GM23248 (cell line): ENCODE results near the gene MKI67. TPM values are rescaled to one million over a fixed set of nuclear protein-coding genes. Genes with fewer than 3 reads are reported as not detected.

Source experiments
- DNase-seq: peaks from one replicate; pipeline ENCODE4 v3.0.0-alpha.2; 2015
- H2AFZ ChIP-seq: fragments of 200-600 bp; sonication (generic); 2 replicates; pipeline ENCODE4 v1.6.1; 2016; ENCODE audit warnings: antibody characterized with exemption
- H3F3A ChIP-seq: fragments of 200-600 bp; sonication (generic); 2 replicates; pipeline ENCODE4 v1.6.1; 2016; ENCODE audit warnings: mild to moderate bottlenecking, antibody characterized with exemption, mixed run types; ENCODE audit not compliant: insufficient read depth
- H3K27ac ChIP-seq: fragments of 200-600 bp; sonication (generic); 2 replicates; pipeline ENCODE4 v1.5.1; 2016; ENCODE audit warnings: mild to moderate bottlenecking
- H3K27me3 ChIP-seq: fragments of 200-600 bp; sonication (generic); replicated peaks from 2 replicates; pipeline ENCODE4 v1.6.1; 2016; ENCODE audit warnings: mild to moderate bottlenecking; ENCODE audit not compliant: insufficient read depth
- H3K36me3 ChIP-seq: fragments of 200-600 bp; sonication (generic); 2 replicates; pipeline ENCODE4 v1.6.1; 2016; ENCODE audit warnings: low read depth, mild to moderate bottlenecking
- H3K4me1 ChIP-seq: fragments of 200-600 bp; sonication (generic); 2 replicates; pipeline ENCODE4 v1.6.1; 2016; ENCODE audit warnings: mild to moderate bottlenecking; ENCODE audit not compliant: insufficient read depth
- H3K4me2 ChIP-seq: fragments of 200-600 bp; sonication (generic); one replicate; pipeline ENCODE4 v1.6.1; 2016; ENCODE audit warnings: mild to moderate bottlenecking; ENCODE audit not compliant: unreplicated experiment
- H3K4me3 ChIP-seq: fragments of 200-600 bp; sonication (generic); 2 replicates; pipeline ENCODE4 v1.5.1; 2016; ENCODE audit warnings: mild to moderate bottlenecking
- H3K79me2 ChIP-seq: fragments of 200-600 bp; sonication (generic); 2 replicates; pipeline ENCODE4 v1.6.1; 2016; ENCODE audit warnings: mild to moderate bottlenecking; ENCODE audit not compliant: insufficient read depth
- H3K9ac ChIP-seq: fragments of 200-600 bp; sonication (generic); 2 replicates; pipeline ENCODE4 v1.6.1; 2016; ENCODE audit warnings: mild to moderate bottlenecking
- H3K9me2 ChIP-seq: fragments of 200-600 bp; sonication (generic); 2 replicates; pipeline ENCODE4 v1.6.1; 2016; ENCODE audit warnings: mixed run types, mild to moderate bottlenecking, moderate library complexity; ENCODE audit not compliant: insufficient read depth
- H3K9me3 ChIP-seq: fragments of 200-600 bp; sonication (generic); one replicate; pipeline ENCODE4 v1.6.1; 2017; ENCODE audit warnings: low read depth
- H4K20me1 ChIP-seq: fragments of 200-600 bp; sonication (generic); 2 replicates; pipeline ENCODE4 v1.6.0; 2016; ENCODE audit not compliant: insufficient read depth
- EZH2 ChIP-seq: fragments of 200-600 bp; sonication (generic); IDR thresholded peaks from 2 replicates; pipeline ENCODE4 v1.6.1; 2018; ENCODE audit warnings: antibody characterized with exemption, mild to moderate bottlenecking; ENCODE audit not compliant: insufficient read depth, poor library complexity, severe bottlenecking
- EZH2phosphoT487 ChIP-seq: fragments of 200-600 bp; sonication (generic); IDR thresholded peaks from 2 replicates; pipeline ENCODE4 v1.6.1; 2018; ENCODE audit warnings: antibody characterized with exemption, moderate library complexity, mild to moderate bottlenecking, low read depth; ENCODE audit not compliant: insufficient read depth
- WGBS, 2 experiments: methylation state at CpG; one replicate each; pipeline ENCODE4 v1.1.6; 2015 to 2017; ENCODE audit warnings: low lambda C conversion rate in 2 of 2, low coverage in 1 of 2; ENCODE audit errors: missing lambda C conversion rate in 2 of 2; 5-methylcytosine and 5-hydroxymethylcytosine counted together
- in situ Hi-C: fragments of 300-500 bp; cut with MboI; formaldehyde crosslinking; loops from 2 replicates; pipeline ENCODE4 v1.15.0; 2020
- polyA plus RNA-seq: library from polyadenylated mRNA; unstranded; fragments of >200 nt; fragmentation: Nextera tagmentation; extraction: Ambion mirVana; gene quantifications from 2 replicates; pipeline ENCODE4 v1.2.1, GENCODE V29; 2016
- total RNA-seq: library from RNA; depleted of rRNA; stranded (reverse); fragments of >200 nt; shearing (Covaris generic); gene quantifications from 2 replicates; pipeline ENCODE4 v1.2.3, GENCODE V29; 2014

Gene MKI67
- total and polyA plus RNA-seq, 2 experiments from 2014 or later: 12.2 to 22.5 TPM

DNA sequence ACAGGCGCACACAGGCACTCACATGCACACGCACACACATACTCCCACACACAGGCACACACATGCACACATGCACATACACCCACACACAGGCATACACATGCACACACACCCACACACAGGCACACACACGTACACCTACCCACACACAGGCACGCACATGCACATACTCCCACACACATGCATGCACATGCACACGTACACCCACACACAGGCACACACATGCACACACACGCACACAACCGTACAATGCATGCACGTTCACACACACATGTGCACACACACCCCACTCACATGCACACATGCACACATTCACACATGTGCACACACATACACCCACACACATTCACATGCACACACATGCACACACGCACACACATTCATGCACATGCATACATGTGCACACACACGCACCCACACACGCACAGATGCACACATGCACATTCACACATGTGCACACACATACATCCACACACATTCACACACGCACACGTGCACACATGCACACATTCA, 59.3 kb downstream of the MKI67 start:
- 0 out of 2 replicates have a peak, but pooled peaks cover 6% of the 10 kb centered on the region for H3F3A ChIP-seq
- no peak overlapping the region for H2AFZ ChIP-seq
- H3K4me1 ChIP-seq: peaks cover 14% of the 10 kb centered on the region
- TF ChIP-seq EZH2 (no peak), EZH2phosphoT487 (no peak)
- no peaks in the 10 kb centered on the region for H3K36me3 ChIP-seq
- WGBS, 2 experiments: 90 to 97% methylated on average over 11 to 13 of the region's 13 CpGs
- no peaks in the 10 kb centered on the region for H3K9me2 ChIP-seq
- H3K4me3 ChIP-seq: no peak overlapping the region
- in situ Hi-C loops: no loop called here
- no peak overlapping the region for H3K9ac ChIP-seq
- H3K79me2 ChIP-seq: no peaks in the 10 kb centered on the region
- H3K27ac ChIP-seq: no peak overlapping the region
- H3K27me3 ChIP-seq: no peaks in the 10 kb centered on the region
- no peaks in the 10 kb centered on the region for H4K20me1 ChIP-seq
- DNase-seq: no peak
- H3K4me2 ChIP-seq: no peak overlapping the region
- no peaks in the 10 kb centered on the region for H3K9me3 ChIP-seq

DNA sequence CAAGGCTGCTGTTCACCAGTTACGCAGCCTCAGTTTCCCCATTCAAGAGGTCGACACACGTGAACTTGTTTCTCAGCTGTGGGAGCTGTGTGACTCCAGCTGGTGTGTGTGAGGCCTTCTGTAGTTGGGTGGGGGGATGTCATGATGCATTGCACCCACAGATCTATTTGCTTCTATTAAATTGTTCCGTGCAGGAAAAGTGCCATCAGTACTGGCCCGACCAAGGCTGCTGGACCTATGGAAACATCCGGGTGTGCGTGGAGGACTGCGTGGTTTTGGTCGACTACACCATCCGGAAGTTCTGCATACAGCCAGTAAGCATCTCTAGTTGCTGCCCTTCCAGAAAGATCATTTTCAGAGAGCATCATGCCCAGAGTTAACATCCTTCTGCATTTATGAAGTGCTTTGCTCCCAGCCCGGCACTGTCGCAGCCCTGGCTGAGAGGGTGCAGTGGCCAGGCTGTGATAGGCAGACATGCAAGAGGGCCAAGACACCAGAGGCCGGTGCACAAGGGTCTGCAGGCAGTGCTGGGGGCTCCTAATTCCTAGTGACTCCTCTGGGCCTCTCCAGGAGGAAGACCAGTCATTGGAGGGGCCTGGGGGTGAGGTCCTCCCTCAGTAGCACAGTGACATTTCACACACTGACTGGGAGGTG, 60.2 kb downstream of the MKI67 start:
- Histone ChIP-seq H3K9me3 (no peaks in the 10 kb centered on the region), H3K27me3 (no peaks in the 10 kb centered on the region), H3K4me3 (no peak overlapping the region), H3K4me1 (peaks cover 14% of the 10 kb centered on the region), H3K27ac (no peak overlapping the region), H3K36me3 (no peaks in the 10 kb centered on the region), H3K9ac (no peak overlapping the region), H2AFZ (no peak overlapping the region), H4K20me1 (no peaks in the 10 kb centered on the region), H3K4me2 (no peak overlapping the region), H3F3A (0 out of 2 replicates have a peak, but pooled peaks cover 6% of the 10 kb centered on the region), H3K9me2 (no peaks in the 10 kb centered on the region), H3K79me2 (no peaks in the 10 kb centered on the region)
- WGBS, 2 experiments: 94 to 96% methylated on average over 13 of the region's 13 CpGs
- no peak for TF ChIP-seq EZH2phosphoT487
- no peak for TF ChIP-seq EZH2
- in situ Hi-C loops: no loop called here
- no peak for DNase-seq

DNA sequence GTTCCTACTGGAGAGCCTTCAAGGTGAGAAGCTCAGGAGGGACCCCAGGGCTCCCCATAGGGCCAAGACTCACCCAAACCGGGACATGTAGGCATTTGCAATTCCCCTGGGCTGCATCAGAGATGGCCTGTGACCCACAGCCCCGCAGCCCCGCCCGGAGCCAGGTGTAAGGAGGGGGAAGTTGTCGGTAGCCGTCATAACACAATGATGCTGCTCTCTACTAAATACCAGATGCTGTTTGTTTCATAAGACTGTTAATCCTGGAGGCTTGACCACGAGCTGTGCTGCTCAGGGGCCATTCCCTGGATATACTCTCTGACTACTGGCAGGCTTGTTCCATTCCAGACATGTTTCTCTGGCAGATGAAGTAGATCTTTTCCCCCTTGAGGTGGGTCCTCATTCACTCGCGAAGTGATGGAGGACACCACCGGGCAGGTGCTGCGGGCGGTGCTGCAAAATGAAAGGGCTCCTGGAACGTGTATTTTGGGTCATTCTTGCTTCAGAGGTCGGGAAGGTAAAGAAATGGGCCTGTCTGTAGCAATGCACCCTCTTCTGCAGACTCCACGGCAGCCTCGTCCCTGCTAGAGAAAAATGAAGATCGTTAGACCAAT, 61.1 kb downstream of the MKI67 start:
- Histone ChIP-seq H3K4me3 (no peak overlapping the region), H2AFZ (no peak overlapping the region), H3K4me1 (peaks cover 14% of the 10 kb centered on the region), H3F3A (0 out of 2 replicates have a peak, but pooled peaks cover 6% of the 10 kb centered on the region), H3K79me2 (no peaks in the 10 kb centered on the region), H3K27me3 (no peaks in the 10 kb centered on the region), H3K9me3 (no peaks in the 10 kb centered on the region), H3K4me2 (peak overlapping the region; percentile 50), H3K36me3 (no peaks in the 10 kb centered on the region), H3K9ac (peak overlapping the region; percentile 49), H3K27ac (peak overlapping the region; percentile 72), H3K9me2 (no peaks in the 10 kb centered on the region), H4K20me1 (no peaks in the 10 kb centered on the region)
- DNase-seq: peak; percentile 65
- WGBS, 2 experiments: 50 to 53% methylated on average over 17 of the region's 17 CpGs
- in situ Hi-C loops: no loop called here
- TF ChIP-seq EZH2: no peak
- TF ChIP-seq EZH2phosphoT487: no peak

DNA sequence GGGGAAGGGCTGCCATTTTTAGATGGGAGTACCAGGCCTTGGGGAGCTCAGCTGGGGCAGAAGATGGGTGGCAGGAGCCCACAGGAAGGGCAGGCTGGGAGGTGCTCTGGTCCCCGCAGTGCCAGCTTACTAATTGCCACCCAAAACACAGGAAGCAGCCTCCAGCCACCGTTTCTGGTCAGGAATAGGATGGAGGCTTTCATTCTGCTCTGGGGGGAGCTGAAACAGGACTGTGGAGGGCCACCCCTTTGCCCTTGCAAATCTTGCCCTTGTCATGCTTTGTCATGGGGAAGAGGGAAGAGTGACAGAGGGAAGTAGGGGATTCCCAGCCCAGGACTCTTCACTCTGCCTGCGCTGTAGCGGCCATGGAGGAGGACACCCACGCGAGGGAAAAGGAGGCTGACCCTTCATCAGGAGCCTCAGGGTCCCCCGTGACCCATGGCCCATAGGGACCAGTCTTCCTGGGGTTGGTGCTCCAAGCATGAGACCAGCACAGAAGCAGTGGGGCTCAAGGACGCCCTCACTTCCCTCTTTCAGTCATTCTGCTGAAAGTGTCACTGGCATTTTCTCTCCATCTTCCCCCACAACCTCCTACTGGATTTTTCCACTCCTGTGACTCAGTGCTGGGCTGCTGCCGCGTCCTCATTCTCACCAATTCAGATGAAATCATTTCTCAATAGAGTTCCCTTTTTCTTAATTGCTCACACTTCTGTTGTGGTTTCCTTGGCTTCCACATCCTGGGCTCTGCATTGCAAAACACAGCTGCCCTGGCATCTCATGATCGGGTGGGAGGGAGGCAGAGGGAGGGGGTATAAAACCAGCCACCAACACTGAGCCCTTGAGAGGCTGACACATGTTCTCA, 61.9 kb downstream of the MKI67 start:
- Histone ChIP-seq H3K79me2 (no peaks in the 10 kb centered on the region), H4K20me1 (no peaks in the 10 kb centered on the region), H3K27ac (peak overlapping the region; percentile 72), H3K4me3 (peak overlapping the region; percentile 8; the same call in 1 of the 2 replicates), H3K27me3 (no peaks in the 10 kb centered on the region), H3F3A (0 out of 2 replicates have a peak, but pooled peaks cover 6% of the 10 kb centered on the region), H3K36me3 (no peaks in the 10 kb centered on the region), H3K9me3 (no peaks in the 10 kb centered on the region), H3K9ac (peak overlapping the region; percentile 49), H3K4me2 (peak overlapping the region; percentile 50), H3K9me2 (no peaks in the 10 kb centered on the region), H2AFZ (peak overlapping the region; percentile 3; the same call in 1 of the 2 replicates), H3K4me1 (peaks cover 14% of the 10 kb centered on the region)
- DNase-seq: peak; percentile 94
- in situ Hi-C loops: no loop called here
- 54 to 61% methylated on average over 9 to 11 of the region's 11 CpGs for WGBS, 2 experiments
- TF ChIP-seq EZH2 (no peak), EZH2phosphoT487 (no peak)
